ENCODE results near the gene WAS.

WAS gene

DNA sequence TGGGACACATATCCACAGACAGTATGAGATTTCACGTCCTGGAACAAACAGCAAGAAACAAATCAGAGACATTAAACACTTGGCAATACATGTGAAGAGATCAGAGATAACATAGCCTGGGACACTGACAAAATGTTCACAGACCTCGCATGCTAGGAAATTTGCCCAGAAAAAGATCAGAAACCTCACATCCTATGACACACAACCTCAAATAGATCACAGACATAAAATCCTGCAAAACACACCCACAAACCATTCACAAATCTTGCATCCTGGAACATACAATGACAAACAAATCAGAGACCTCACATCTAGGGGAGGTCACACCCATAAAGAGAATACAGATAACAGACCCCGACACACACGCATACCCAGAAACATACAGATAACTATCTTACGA, 31.0 kb downstream of the WAS start:
- DNase-seq: no peak

DNA sequence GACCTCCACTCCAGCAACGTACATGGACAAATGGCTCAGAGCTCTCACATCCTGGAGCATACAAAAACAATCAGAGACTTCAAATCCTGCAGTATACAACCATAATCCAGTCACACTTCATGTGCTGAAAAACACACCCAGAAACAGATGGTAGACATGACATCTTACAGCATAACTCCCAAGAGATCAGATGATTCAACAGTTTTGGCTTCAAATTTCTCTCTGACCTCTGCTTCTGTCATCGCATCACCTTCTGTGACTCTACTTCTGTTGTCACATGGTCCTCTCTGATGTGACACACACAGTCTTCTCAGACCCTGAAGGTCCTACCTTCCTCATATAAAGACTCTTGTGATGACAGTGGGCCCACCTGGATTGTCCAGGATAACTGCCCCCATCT, 31.5 kb downstream of the WAS start:
- DNase-seq: no peak

DNA sequence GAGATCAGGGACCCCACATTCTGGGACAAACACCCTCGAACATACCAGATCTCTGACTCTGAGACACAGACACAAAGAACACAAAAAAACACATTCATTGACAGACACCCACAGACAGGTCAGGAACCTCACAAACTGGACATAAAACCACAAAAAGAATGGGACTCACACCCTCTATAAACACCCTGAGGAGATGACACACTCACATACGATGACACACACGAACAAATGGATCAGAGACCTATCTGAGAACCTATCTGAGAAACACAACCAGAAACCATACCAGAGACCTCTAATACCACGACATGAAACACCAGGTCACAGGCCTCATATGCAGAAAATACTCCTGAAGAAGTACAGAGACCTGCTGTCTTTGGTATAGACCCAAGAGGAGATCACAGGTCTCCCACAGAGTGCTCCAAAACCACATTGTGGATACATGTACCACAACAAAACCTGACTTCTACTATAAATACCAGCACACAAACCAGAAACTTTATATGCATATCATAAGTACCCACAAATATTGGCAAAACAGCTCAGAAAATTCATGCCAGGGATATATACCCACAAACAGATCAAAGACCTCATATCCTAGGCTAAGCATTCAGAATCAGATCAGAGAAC, 32.4 kb downstream of the WAS start:
- no peak for DNase-seq

DNA sequence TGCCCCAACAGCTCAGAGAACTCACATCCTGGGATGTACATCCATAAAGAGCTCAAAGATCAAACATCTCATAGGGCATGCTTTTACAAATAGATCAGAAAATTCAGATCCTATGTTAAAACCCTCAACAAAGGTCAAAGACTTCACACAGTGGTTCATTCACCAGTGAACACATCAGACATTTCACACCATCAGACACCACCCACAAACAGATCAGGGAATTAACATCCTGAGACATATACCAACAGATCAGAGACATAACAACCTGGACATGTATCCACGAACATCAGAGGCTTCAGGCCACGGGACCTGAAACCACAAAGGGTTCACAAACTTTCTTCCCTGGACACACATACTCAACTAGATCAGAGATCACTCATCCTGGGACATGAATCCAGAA, 36.4 kb downstream of the WAS start:
- no peak for DNase-seq

DNA sequence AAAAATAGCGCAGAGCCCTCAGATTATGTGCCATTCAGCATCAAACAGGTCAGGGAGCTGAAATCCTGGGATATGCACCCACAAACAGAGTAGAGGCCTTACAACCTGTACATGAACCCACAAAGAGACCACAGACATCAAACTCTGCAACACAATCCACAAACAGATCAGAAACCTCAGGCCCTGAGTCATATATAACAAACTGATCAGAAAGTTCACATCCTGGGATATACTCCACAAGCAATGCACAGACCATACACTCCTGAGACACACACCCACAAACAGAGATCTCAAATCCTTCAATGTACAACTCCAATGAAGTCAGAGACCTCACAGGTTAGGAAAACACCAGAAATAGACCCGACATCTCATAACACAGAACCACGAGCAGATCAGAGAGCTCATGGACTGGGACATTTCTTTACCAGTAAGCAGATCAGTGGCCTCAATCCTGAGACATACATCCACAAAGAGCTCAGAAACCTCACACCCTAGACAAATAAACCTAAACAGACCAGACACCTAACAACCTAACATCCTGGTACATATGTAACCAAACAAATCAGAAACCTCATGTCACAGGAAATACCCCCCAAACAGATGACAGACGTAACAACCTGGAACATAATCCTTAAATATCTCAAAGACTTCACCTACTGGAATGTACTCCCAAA, 37.1 kb downstream of the WAS start:
- DNase-seq: no peak

DNA sequence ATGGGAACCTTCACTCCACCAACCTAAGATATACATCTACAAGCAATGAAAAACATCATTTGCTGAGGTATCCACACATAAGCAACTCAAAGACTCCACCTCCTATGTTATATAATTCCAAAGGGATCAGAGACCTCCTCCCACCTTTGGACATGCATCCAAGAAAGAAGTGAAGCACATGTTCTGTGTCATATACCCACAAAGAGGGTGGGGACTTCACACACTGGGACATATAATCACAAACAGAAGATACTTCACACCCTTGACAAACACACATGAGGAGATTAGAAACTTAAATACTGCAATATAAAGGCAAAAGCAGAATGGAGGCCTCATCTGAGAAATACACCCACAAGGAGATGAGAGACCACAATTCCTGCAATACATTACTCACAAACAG, 38.3 kb downstream of the WAS start:
- DNase-seq: no peak

DNA sequence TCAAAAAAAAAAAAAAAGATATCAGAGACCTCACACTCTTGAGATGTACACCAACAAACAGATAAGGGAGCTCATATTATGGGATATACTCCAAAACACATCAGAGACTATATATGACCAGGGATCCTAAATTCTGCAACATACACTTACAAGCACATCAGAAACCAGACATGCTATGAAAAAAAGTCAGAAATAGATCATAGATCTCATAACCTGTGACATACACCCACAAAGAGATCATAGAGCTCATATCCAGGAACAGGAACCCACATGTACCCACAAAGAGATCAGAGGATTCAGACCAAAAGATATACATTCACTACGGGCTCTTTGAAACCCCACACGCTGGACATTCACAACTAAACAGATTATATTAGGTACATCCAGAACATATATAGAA, 43.0 kb downstream of the WAS start:
- DNase-seq: no peak

DNA sequence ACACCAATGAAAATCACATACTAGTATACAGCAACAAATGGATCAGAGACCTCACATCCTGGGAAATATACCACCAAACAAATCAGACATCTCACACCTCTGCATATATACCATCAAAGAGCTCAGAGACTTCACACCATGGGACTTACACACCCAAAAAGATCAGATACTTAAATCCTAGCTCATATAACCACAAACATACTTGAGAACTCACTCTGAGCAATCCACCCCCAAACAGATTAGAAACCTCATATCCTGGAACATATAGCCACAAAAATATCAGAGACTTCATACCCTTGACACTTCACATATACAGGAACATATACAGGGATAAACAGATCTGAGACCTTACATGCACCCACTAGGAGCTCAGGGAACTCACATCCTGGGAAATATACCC, 45.1 kb downstream of the WAS start:
- DNase-seq: no peak

DNA sequence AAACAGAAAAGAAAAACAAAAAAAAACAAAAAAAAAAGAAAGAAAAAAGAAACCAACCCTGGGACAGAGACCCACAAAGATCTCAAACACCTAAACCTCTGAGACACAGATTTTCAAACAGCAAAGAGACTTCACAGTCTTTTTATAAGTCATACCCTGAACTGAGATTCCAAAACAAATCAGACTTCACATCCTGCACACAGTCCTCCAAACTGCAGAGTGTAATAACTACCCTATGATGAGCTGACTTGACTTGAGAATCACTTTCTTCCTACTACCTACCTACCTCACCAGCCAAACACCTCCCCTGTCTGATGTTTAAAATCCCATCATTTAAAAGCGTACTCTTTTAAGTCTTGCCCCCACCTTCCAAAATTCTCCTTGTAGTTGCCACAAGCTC, 52.7 kb downstream of the WAS start:
- no peak for DNase-seq

DNA sequence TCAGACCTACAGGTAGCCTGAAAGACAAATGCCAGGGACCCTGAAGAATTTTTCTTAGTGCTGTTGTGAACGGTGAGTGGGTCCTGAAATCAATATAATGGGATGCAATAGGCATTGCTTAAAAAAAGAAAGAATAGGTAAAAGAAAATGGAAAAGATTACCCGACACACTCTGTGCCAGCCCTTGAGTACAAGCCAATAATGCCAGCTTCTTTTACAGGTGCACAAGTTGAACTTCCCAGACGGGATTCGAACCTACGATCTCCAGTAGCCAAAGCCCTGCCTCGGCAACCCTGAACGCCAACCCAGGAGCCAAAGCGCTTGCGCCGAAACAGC, 53.2 kb downstream of the WAS start:
- DNase-seq: no peak

DNA sequence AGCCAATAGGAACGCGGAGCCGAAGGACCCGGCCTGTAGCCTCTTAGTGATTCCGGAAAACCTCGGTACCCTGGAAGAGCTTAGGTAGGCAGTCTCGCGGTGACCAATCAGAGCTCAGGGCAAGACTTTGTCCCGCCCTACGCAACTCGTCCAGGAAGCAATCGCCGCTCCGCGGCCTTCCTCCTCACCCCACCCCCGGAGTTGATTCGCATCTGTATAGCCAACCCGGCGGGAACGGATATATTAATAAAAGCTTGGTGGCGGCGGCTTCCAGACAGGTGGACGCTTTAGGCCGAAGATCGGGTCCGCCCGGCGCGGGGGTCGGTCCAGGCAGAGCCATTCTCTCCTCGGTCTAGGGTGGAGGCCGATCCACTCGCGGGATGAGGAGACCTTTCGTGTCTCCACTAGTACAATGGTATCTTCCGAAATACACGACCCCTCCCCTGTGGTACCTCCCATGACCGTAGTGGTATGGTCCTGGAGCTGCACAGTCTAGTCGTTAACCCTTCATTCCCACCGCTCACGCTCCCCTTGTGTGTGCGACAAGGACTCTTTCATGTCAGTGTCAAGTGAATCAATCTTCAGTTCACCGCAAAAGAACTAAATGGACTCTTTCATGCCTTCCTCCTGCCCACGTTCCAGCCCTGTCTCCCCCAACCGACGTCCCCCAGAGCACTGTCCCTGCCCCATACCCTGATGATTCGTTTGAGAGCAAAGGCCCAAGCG, 53.8 kb downstream of the WAS start:
- peak; percentile 99 for DNase-seq

DNA sequence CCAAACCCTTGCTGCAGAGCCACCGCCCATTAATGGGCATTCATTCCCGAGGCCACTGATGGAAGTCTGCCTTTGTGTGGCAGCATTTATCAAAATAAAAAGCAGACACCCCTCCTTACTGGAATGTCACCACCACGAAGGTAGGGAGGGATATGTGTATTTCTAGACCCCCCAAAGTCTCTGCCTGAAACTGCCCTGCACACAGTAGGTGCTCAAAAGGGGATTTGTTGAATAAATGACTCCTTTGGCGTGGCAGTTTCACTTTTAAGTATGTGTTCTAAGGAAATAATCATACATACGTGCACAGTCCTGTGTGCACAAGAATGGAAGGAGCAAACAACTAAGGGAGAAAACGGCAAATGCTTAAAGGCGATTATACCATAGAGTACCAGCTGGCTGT, 54.3 kb downstream of the WAS start:
- DNase-seq: no peak
